Glomerular visceral epithelial cell (primary cell): Measurements from ENCODE around the gene AP1M2.
"Not testable (repeated sequence)": the region's sequence is repeated elsewhere in the genome, so short reads cannot be mapped to it uniquely, and the experiment has no call there.

ENCODE experiments used
- DNase-seq: peaks from one replicate; pipeline ENCODE4 v3.0.0-alpha.2; 2016; ENCODE audit errors: extremely low spot score

The AP1M2 gene

DNA sequence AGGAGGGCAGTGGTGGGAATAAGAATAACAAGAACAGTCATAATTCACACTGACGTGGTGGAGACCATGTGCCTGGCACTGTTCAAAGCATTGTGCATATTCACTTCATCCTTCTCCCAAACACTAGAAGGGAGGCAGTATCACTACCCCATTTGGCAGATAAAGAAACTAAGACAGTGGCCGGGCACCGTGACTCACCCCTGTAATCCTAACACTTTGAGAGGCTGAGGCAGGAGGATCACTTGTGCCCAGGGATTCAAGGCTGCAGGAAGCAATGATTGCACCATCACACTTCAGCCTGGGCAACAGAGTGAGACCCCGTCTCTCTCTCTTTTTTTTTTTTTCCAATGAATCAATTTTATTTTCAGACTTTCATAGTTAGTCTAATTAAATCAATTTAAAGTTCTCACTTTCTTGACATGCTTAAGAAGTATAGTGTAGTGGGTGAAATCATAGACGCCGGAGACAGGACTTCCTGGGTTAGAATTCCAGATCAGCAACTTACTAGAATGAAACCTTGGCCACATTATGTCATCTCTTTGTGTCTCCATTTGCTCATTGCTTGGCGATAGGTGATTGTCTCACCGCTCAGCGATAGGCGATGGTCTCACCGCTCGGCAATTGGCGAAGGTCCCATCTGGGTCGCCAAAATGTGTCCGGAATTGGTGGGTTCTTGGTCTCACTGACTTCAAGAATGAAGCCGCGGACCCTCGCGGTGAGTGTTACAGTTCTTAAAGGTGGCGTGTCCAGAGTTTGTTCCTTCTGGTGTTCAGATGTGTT lies 48.7 kb downstream of the AP1M2 start:
- DNase-seq: no peak

DNA sequence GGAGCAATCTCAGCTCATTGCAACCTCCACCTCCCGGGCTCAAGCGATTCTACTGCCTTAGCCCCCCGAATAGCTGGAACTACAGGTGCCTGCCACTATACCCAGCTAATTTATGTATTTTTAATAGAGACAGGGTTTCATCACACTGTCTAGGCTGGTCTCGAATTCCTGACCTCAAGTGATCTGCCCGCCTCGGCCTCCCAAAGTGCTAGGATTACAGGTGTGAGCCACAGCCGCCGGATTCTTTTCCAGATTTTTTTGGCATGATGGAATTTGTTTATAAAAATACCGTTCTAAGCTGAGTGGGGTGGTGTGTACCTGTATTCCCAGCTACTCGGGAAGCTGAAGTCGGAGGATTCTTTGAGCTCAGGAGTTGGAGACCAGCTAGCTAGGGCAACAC lies 49.4 kb downstream of the AP1M2 start:
- DNase-seq: no peak

DNA sequence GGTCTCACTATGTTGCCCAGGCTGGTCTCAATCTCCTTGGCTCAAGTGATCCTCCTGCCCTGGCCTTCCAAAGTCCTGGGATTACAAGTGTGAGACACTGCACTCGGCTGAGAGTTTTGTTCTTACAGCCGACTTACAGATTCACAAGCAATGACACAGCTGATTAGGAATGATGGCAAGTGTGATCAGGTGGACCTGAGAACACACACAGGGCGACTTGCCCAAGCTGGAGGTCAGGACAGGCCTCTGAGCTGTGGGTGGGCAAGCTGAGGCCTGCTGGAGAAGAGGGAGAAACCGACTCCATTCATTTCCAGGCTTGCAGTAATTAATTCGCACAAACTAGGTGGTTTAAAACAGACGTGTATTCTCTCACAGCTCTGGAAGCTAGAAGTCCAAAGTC lies 51.5 kb downstream of the AP1M2 start:
- no peak for DNase-seq

- DNase-seq: no peak
Observed at GRCh38 chr19:10533646-10534386, 53.3 kb downstream of the AP1M2 start.

DNA sequence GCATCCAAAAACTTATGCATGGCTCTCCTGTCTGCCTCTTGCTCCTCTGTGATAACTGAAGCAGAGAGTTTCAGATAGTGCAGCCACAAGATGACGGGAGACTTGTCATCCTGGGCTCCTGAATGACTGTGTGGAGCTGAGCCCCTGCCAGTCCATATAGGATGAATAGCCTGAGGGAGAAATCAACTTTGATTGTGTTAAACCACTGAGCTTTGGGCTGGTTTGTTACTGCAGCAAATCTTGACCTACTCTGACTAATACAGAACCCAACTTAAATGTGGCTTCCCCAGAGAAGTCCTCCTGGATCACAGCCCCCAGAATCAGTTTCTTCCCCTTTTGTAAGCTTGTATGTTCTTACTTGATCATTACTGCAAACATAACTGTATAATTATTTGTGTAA lies 54.7 kb downstream of the AP1M2 start:
- no peak for DNase-seq

- not testable (repeated sequence) for DNase-seq
Observed at GRCh38 chr19:10526887-10527286, 60.2 kb downstream of the AP1M2 start.

- DNase-seq: no peak
Observed at GRCh38 chr19:10525636-10526035, 61.5 kb downstream of the AP1M2 start.

- no peak for DNase-seq
Observed at GRCh38 chr19:10523135-10523636, 63.9 kb downstream of the AP1M2 start.
